CD4-positive, alpha-beta T cell treated with Interleukin-10 for 1 hour (primary cell): ENCODE measurements around the gene NCOA1.
"Not testable (repeated sequence)": the region's sequence is repeated elsewhere in the genome, so short reads cannot be mapped to it uniquely, and the experiment has no call there.

Experiments
- DNase-seq: peaks from one replicate; pipeline ENCODE4 v3.0.0-alpha.2; 2020

The NCOA1 gene

GRCh38 chr2:24581971-24582370, 90.9 kb downstream of the NCOA1 start:
- DNase-seq: not testable (repeated sequence)

GRCh38 chr2:24586955-24587354, 95.9 kb downstream of the NCOA1 start:
- DNase-seq: peak; percentile 21

GRCh38 chr2:24588294-24588693, 97.2 kb downstream of the NCOA1 start:
- no peak for DNase-seq

- DNase-seq: no peak
Measured at GRCh38 chr2:24592441-24593100, 101.5 kb downstream of the NCOA1 start.

GRCh38 chr2:24594283-24594682, 103.2 kb downstream of the NCOA1 start:
- DNase-seq: no peak

GRCh38 chr2:24597181-24597870, 106.3 kb downstream of the NCOA1 start:
- no peak for DNase-seq

- not testable (repeated sequence) for DNase-seq
Measured at GRCh38 chr2:24600140-24600539, 109.1 kb downstream of the NCOA1 start.

- DNase-seq: no peak
Measured at GRCh38 chr2:24611631-24612030, 120.6 kb downstream of the NCOA1 start.

- peak; percentile 59 for DNase-seq
Measured at GRCh38 chr2:24613154-24613814, 122.2 kb downstream of the NCOA1 start.

- no peak for DNase-seq
Measured at GRCh38 chr2:24616616-24617015, 125.6 kb downstream of the NCOA1 start.

- no peak for DNase-seq
Measured at GRCh38 chr2:24617424-24617823, 126.4 kb downstream of the NCOA1 start.

- DNase-seq: no peak
Measured at GRCh38 chr2:24618144-24618543, 127.1 kb downstream of the NCOA1 start.

GRCh38 chr2:24618680-24619079, 127.6 kb downstream of the NCOA1 start:
- DNase-seq: no peak

- no peak for DNase-seq
Measured at GRCh38 chr2:24620936-24621335, 129.9 kb downstream of the NCOA1 start.

GRCh38 chr2:24621779-24622538, 130.9 kb downstream of the NCOA1 start:
- DNase-seq: no peak

- no peak for DNase-seq
Measured at GRCh38 chr2:24623535-24623934, 132.5 kb downstream of the NCOA1 start.

GRCh38 chr2:24625728-24626127, 134.7 kb downstream of the NCOA1 start:
- no peak for DNase-seq

GRCh38 chr2:24626131-24626530, 135.1 kb downstream of the NCOA1 start:
- no peak for DNase-seq

- DNase-seq: no peak
Measured at GRCh38 chr2:24628746-24629145, 137.7 kb downstream of the NCOA1 start.

- no peak for DNase-seq
Measured at GRCh38 chr2:24632172-24632571, 141.1 kb downstream of the NCOA1 start.

- no peak for DNase-seq
Measured at GRCh38 chr2:24635181-24635580, 144.1 kb downstream of the NCOA1 start.

- DNase-seq: no peak
Measured at GRCh38 chr2:24638568-24638967, 147.5 kb downstream of the NCOA1 start.

GRCh38 chr2:24642351-24642750, 151.3 kb downstream of the NCOA1 start:
- DNase-seq: no peak
